Heart left ventricle (tissue), 16 donors: ENCODE measurements around the gene NFAT5. TPM values are rescaled to one million over a fixed set of nuclear protein-coding genes. Genes with fewer than 3 reads are reported as not detected.

Source experiments
- ATAC-seq, 4 donors: fragments of 200-7000 bp; cut with Tn5 transposase; one replicate each; pipeline ENCODE4 v1.9.1; 2020 to 2022; ENCODE audit warnings: moderate library complexity in 4 of 4, mild to moderate bottlenecking in 3 of 4, moderate number of reproducible peaks in 1 of 4
- DNase-seq, 5 donors: peaks; one replicate each; pipeline ENCODE4 v3.0.0-alpha.2; 2020
- H3K27ac ChIP-seq, 12 donors: fragments of 200-600 bp; sonication (generic) in 4 of 12; one replicate each; pipeline versions ENCODE4 v1.5.0 to v1.8.0; 2016 to 2022; ENCODE audit warnings: mild to moderate bottlenecking in 2 of 12
- H3K27me3 ChIP-seq, 9 donors: fragments of 200-600 bp; sonication (generic) in 2 of 9; one replicate each; pipeline versions ENCODE4 v1.5.1 to v1.8.0; 2016 to 2022; ENCODE audit warnings: mild to moderate bottlenecking in 3 of 9
- H3K36me3 ChIP-seq, 9 donors: fragments of 200-600 bp; sonication (generic) in 2 of 9; one replicate each; pipeline versions ENCODE4 v1.5.0 to v1.8.0; 2018 to 2022; ENCODE audit warnings: mild to moderate bottlenecking in 2 of 9
- H3K4me1 ChIP-seq, 12 donors: fragments of 200-600 bp; sonication (generic) in 4 of 12; one replicate each; pipeline versions ENCODE4 v1.5.0 to v1.8.0; 2016 to 2022; ENCODE audit warnings: mild to moderate bottlenecking in 3 of 12
- H3K4me3 ChIP-seq, 12 donors: fragments of 200-600 bp; sonication (generic) in 4 of 12; one replicate each; pipeline versions ENCODE4 v1.5.0 to v1.8.0; 2017 to 2022; ENCODE audit warnings: mild to moderate bottlenecking in 9 of 12, moderate library complexity in 4 of 12
- H3K9me3 ChIP-seq, 12 donors: fragments of 200-600 bp; sonication (generic) in 4 of 12; one replicate each; pipeline versions ENCODE4 v1.5.0 to v1.8.0; 2016 to 2022; ENCODE audit warnings: mild to moderate bottlenecking in 1 of 12
- POLR2A ChIP-seq, 2 donors: fragments of 450-650 bp; IDR thresholded peaks; one replicate each; pipeline ENCODE4 v1.6.1; 2017; ENCODE audit warnings: antibody characterized with exemption in 2 of 2, mild to moderate bottlenecking in 2 of 2, moderate library complexity in 2 of 2
- WGBS, 4 donors: extraction: QIAGEN DNeasy Blood & Tissue Kit in 2 of 4; methylation state at CpG; one replicate each; pipeline versions ENCODE4 v1.1.5 to v1.1.7; 2013 to 2018; 5-methylcytosine and 5-hydroxymethylcytosine counted together
- intact Hi-C, 10 donors: fragments of 100-400 bp; cut with DNase I; formaldehyde crosslinking; loops; one replicate each; pipeline versions ENCODE4 v1.11.1 to v1.14.2; 2022
- polyA plus RNA-seq, 2 donors: library from polyadenylated mRNA; stranded (reverse); fragments of 200-250 nt; gene quantifications; one replicate each; pipeline ENCODE4 v1.2.3, GENCODE V29; 2013
- total RNA-seq, 9 donors: library from RNA; depleted of rRNA in 2 of 9; stranded (reverse); fragments of >200 nt in 2 of 9; fragmentation: NEBNext Ultra II Directional in 3 of 9; extraction: Animal tissue kit (Norgen Biotek cat#: 25700) in 3 of 9; gene quantifications; one replicate each; pipeline versions ENCODE4 v1.1.0 to v1.2.4, GENCODE V29; 2016 to 2023
- TF ChIP-seq, protein P1 (sequence below), 12 donors: fragments of 200-600 bp; sonication (generic) in 4 of 12; IDR thresholded peaks; one replicate each; pipeline versions ENCODE4 v1.5.0 to v1.8.0; 2018 to 2022; ENCODE audit warnings: antibody characterized with exemption in 12 of 12, mild to moderate bottlenecking in 5 of 12
- donor health status: ischemic (EF 13 %, LVEDD 7.1; RV severe dilation, severe dysfunction).
- donor health status: healthy with polysubstance abuse.
- donor health status: DM: no; HTN: yes; CAD: no.
- donor health status: DM: no; HTN: no; CAD: no.
- donor health status: ischemic (EF 25% LVEDD 6.9; RV normal size, moderate dysfunction).
- donor health status: ischemic (EF 25% LVEDD 5.7; RV mildly dilated, moderate dysfunction).
- donor health status: healthy.
- donor health status: DM: yes; HTN: yes; CAD: no.
- donor health status: ischemic (EF 35%, LVEDD 5.7; RV mildly dilated, moderate dysfunction).
- donor health status: nonischemic (EF 11% LVEDD 7.7; RV severe dilation, severe dysfunction).
- donor health status: DM: yes; HTN: yes; CAD: no.
- donor health status: PGD.
- donor health status: ischemic (EF 29% LVEDD 5.4; RV normal size, mild dysfunction).
- donor health status: nonischemic (EF 23%, LVEDD 6.1; RV moderate dilation, normal function).

NFAT5 gene
- total and polyA plus RNA-seq, 11 donors, result 4.9 to 30.5 (median 20.6) TPM

DNA sequence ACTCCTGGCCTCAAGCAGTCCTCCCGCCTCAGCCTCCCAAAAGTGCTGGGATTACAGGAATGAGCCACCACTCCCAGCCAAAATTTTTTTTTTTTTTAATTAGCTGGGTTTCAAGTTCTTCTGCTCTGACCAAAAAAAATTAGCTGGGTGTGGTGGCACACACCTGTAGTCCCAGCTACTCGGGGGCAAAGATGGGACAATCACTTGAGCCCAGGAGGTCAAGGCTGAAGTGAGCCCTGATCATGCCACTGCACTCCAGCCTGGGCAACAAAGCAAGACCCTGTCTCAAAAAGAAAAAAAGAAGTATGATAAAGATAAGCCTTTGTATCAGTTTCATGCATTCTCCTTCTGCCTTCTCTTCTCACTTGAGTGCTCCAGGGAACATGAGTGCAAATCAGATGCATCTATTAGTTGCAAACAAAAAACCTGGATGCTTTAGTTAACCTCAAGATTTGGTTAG, 158.7 kb downstream of the NFAT5 start:
- no peaks in the 10 kb centered on the region for H3K36me3 ChIP-seq
- peaks cover 0 to 33% (median 19%) of the 10 kb centered on the region in 12 donors for H3K4me1 ChIP-seq
- H3K9me3 ChIP-seq, result no peaks in the 10 kb centered on the region
- no peak for TF ChIP-seq POLR2A (IDR thresholded peaks at IDR 0.05)
- TF ChIP-seq, protein P1, sequence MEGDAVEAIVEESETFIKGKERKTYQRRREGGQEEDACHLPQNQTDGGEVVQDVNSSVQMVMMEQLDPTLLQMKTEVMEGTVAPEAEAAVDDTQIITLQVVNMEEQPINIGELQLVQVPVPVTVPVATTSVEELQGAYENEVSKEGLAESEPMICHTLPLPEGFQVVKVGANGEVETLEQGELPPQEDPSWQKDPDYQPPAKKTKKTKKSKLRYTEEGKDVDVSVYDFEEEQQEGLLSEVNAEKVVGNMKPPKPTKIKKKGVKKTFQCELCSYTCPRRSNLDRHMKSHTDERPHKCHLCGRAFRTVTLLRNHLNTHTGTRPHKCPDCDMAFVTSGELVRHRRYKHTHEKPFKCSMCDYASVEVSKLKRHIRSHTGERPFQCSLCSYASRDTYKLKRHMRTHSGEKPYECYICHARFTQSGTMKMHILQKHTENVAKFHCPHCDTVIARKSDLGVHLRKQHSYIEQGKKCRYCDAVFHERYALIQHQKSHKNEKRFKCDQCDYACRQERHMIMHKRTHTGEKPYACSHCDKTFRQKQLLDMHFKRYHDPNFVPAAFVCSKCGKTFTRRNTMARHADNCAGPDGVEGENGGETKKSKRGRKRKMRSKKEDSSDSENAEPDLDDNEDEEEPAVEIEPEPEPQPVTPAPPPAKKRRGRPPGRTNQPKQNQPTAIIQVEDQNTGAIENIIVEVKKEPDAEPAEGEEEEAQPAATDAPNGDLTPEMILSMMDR (IDR thresholded peaks at IDR 0.05), result no peak
- WGBS, 4 donors, result 92 to 100% (median 99%) methylated on average over 2 of the region's 2 CpGs
- intact Hi-C loops, result loop anchor here in 1 of 10 donors (2.0 kb wide), 1 partner anchor 18 kb away; no protein-coding TSS in a partner anchor
- peak overlapping the region in 2 of 12 donors; percentile 56 to 67 for H3K4me3 ChIP-seq
- peak overlapping the region in 4 of 12 donors; percentile 29 to 88 (median 73) for H3K27ac ChIP-seq
- ATAC-seq (no peak), DNase-seq (no peak)
- no peaks in the 10 kb centered on the region for H3K27me3 ChIP-seq

DNA sequence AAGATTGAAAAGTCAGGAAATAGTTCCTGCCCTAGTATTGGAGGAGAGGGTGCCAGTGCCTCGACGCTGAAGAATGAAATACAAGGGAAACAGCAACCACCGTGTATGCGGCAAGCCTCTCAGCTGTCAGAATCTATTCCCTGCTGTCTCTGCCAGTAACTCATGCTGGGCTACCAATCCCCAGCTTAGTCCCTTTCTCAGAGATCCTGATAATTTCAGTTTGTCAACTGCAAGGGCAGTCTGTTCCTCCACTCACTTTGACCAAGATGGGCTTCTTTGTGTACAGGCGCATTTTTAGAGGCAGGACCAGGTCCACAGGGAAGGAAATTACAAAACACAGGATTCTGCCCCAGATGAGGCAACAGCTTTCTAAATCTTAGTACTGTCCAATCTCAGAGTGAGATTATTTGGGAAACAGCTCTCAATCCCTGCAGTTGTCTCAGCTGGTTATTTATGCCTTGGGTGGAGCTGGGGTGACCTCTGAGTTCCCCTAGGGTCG, 159.3 kb downstream of the NFAT5 start:
- Histone ChIP-seq H3K4me1 (peaks cover 0 to 33% (median 19%) of the 10 kb centered on the region in 12 donors), H3K9me3 (no peaks in the 10 kb centered on the region), H3K27me3 (no peaks in the 10 kb centered on the region), H3K36me3 (no peaks in the 10 kb centered on the region), H3K27ac (peak overlapping the region in 11 of 12 donors; percentile 8 to 88 (median 74)), H3K4me3 (peak overlapping the region in 5 of 12 donors; percentile 56 to 72 (median 67))
- intact Hi-C loops, result loop anchor here in 1 of 10 donors (2.0 kb wide), 1 partner anchor 18 kb away; no protein-coding TSS in a partner anchor
- TF ChIP-seq, protein P1 (IDR thresholded peaks at IDR 0.05), result no peak
- no peak for TF ChIP-seq POLR2A (IDR thresholded peaks at IDR 0.05)
- DNase-seq (no peak), ATAC-seq (no peak)
- 49 to 53% (median 51%) methylated on average over 6 of the region's 6 CpGs for WGBS, 4 donors

DNA sequence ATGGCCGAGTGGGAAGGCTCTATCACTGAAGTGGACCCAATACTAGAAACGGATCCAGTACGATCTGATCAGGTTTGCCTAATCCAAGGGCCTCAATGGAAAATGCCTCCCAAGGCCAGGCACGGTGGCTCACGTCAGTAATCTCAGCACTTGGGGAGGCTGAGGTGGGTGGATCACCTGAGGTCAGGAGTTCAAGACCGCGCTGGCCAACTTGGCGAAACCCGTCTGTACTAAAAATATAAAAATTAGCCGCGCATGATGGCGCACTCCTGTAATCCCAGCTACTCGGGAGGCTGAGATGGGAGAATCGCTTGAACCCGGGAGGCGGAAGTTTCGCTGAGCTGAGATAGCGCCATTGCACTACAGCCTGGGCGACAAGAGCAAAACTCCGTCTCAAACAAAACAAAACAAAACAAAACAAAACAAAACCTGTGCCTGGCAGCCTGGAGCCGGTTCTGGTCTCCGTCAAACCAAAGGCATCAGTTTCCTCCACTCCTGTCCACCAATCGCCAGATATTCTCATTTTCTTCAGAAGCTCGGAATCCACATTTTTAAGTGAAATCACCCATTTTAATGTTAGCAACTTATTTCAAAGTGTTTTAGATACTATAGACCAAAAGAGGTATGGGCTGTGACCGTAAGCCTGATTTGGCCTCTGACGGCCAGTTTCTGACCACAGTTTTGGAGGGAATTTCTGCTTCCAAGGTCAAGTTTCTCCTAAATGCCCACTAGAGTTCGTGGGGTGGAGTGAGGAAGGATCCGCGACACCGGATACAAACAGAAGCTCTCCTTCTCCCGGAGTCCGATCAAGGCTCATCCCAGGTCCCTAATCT, 159.9 kb downstream of the NFAT5 start:
- Histone ChIP-seq H3K9me3 (no peaks in the 10 kb centered on the region), H3K27me3 (no peaks in the 10 kb centered on the region), H3K4me1 (peaks cover 0 to 33% (median 19%) of the 10 kb centered on the region in 12 donors), H3K27ac (peak overlapping the region in 11 of 12 donors; percentile 64 to 88 (median 80)), H3K4me3 (peak overlapping the region; percentile 14 to 72 (median 56)), H3K36me3 (no peaks in the 10 kb centered on the region)
- DNase-seq (no peak), ATAC-seq (no peak)
- intact Hi-C loops, result loop anchor here in 1 of 10 donors (2.0 kb wide), 1 partner anchor 17 kb away; no protein-coding TSS in a partner anchor
- WGBS, 4 donors, result 67 to 72% (median 70%) methylated on average over 32 of the region's 32 CpGs
- TF ChIP-seq, protein P1 (IDR thresholded peaks at IDR 0.05), result no peak
- no peak for TF ChIP-seq POLR2A (IDR thresholded peaks at IDR 0.05)
